ENCODE data around the gene SLC25A1.
A peak's percentile ranks its signal among the peaks of the same experiment; 100 is the strongest.

Gene SLC25A1

GRCh38 chr22:19178065-19178656, 375 bp downstream of the SLC25A1 start:
- DNase-seq (peak in 1 of 2 donors; percentile 54), ATAC-seq (peak; percentile 46)
- no peak overlapping the region for H3K27ac Mint-ChIP-seq
- H3K4me3 Mint-ChIP-seq: peak overlapping the region; percentile 78 to 85
- no peaks in the 10 kb centered on the region for H3K9me3 Mint-ChIP-seq
- H3K4me1 Mint-ChIP-seq: peaks cover 76% of the 10 kb centered on the region
- no peaks in the 10 kb centered on the region for H3K27me3 Mint-ChIP-seq

- ATAC-seq: no peak
- Mint-ChIP-seq H3K4me3 (peak overlapping the region; percentile 78 to 85), H3K27ac (no peak overlapping the region), H3K9me3 (no peaks in the 10 kb centered on the region), H3K4me1 (peaks cover 79% of the 10 kb centered on the region), H3K27me3 (no peaks in the 10 kb centered on the region)
- DNase-seq: no peak
Measured at GRCh38 chr22:19177164-19178064, 1.1 kb downstream of the SLC25A1 start.

GRCh38 chr22:19176732-19177131, 1.8 kb downstream of the SLC25A1 start:
- peaks cover 78% of the 10 kb centered on the region for H3K4me1 Mint-ChIP-seq
- ATAC-seq (no peak), DNase-seq (no peak)
- H3K27ac Mint-ChIP-seq: no peak overlapping the region
- H3K27me3 Mint-ChIP-seq: no peaks in the 10 kb centered on the region
- peak overlapping the region; percentile 48 to 55 for H3K4me3 Mint-ChIP-seq
- H3K9me3 Mint-ChIP-seq: no peaks in the 10 kb centered on the region

DNA sequence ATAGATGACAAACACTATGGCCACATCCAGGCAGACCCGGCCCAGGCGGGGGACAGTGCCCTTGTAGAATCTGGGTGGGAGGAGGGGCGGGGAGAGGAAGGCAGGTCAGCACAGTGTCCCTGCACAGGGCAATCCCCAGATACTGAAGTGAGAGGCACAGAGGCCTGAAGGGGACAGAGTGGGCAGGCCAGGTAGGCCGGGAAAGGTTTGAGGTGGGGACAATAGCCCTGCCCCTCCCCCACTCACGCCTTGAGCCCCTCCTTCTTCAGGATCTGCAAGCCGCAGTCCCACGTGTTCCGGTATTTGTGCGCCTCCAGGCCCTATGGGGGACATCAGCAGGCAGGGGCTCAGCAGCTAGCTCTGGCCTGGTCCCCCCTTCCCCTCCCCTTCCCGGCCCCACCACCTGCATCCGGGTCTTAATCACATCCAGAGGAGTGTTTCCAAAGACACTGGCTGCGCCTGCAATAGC, 2.3 kb downstream of the SLC25A1 start:
- Mint-ChIP-seq H3K4me1 (peaks cover 73% of the 10 kb centered on the region), H3K27ac (no peak overlapping the region), H3K4me3 (peak overlapping the region in 1 of 2 donors; percentile 48), H3K27me3 (no peaks in the 10 kb centered on the region), H3K9me3 (no peaks in the 10 kb centered on the region)
- ATAC-seq (no peak), DNase-seq (no peak)

DNA sequence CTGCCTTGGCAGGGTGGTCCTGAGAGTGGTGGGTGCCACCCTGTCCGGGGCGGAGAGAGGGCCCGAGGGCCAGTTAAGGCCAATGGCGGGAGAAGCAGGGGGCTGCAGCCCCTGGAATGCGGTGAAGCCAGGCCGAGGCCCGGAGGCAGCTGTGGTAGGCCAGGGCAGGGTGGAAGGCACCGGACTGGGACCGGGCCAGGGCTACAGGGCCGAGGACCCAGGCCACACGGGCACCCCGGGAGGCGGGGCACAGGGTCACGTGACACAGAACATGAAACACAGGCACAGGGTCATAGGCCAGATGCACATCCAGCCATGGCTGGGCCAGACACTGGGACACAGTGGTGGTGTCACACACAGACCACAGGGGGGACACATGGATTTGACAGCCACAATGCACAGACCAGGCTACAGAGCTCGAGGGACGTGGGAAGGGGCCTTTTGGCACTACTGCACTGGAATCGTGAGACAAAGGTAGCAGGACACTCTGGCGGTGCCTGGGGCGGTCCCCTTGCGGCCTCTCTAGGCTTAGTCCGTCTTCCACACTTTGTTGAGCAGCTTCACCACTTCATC, 2.8 kb downstream of the SLC25A1 start:
- Mint-ChIP-seq H3K9me3 (no peaks in the 10 kb centered on the region), H3K27ac (no peak overlapping the region), H3K27me3 (no peaks in the 10 kb centered on the region), H3K4me1 (peaks cover 74% of the 10 kb centered on the region), H3K4me3 (no peak overlapping the region)
- no peak for ATAC-seq
- no peak for DNase-seq

DNA sequence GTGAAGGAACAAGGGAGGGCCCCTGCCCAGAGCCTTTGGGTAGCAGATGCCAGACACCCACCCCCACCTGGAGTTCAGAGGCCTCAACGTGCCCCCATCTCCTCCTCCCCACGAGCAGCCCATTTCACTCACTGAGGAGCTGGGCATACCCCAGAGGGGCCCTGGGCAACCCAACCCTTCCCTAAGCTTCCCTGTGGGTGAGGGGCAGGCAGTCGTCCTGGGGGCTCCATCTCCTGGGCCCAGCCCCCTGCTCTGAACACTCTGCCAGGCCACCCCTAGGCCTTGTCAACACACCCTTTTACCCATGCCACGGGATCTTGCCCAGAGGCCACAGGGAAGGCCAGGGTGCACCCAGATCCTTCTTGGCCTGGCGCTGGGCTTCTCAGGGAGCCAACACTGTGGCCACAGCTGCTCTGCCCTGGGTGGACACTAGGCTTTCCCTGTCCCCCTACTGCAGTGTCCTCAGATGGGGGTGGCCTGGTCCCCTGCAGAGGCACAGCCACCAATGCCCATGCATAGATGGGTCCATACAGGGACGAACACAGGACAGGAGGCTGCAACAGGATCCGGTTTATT, 3.4 kb downstream of the SLC25A1 start:
- Mint-ChIP-seq H3K27me3 (peaks cover 6% of the 10 kb centered on the region), H3K4me1 (peaks cover 79% of the 10 kb centered on the region), H3K4me3 (no peak overlapping the region), H3K9me3 (no peaks in the 10 kb centered on the region), H3K27ac (peak overlapping the region in 1 of 2 donors; percentile 42)
- no peak for ATAC-seq
- no peak for DNase-seq

DNA sequence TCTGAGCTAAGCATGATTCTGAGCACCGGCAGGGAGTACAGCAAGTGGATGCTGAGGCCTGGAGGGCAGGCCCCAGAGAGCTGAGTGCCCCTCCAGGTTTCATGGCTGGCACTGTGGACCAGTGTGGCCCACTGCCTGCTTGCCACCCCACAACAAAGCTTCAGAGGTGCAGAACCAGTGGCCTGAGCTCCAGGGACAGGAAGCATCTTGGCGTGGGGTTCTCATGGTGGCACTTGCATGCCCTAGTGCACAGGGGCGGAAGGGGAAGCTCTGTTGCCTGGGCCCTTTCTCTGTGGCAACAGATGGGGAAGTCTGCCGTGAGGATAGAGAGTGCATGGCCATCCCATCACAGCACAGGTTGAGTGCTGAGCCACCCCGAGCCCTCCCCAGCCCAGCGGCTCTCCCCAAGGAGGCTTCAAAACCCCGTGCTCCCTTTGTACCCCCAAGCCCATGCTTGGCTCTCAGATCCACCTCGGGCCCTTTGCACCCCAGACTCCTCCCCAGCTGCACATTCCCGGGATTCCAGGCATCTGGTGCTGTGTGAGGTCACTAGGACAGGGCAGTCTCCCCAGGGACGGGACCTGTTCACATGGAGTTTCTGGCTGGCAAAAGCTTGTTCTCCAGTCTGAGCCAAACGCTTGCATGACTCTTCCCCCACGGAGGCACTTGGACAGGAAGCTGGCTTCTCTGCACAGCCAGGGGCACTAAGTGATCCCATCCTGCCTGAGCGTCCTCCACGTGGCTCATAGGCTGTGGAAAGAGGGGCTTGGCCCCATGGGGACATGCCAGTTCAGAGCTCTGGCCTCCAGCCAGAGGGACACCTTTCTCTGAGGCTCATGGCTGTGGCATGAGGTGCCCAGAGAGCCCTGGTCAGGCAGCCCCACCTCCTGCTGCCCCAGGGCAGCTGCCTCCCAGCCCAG, 4.2 kb downstream of the SLC25A1 start:
- no peak for DNase-seq

DNA sequence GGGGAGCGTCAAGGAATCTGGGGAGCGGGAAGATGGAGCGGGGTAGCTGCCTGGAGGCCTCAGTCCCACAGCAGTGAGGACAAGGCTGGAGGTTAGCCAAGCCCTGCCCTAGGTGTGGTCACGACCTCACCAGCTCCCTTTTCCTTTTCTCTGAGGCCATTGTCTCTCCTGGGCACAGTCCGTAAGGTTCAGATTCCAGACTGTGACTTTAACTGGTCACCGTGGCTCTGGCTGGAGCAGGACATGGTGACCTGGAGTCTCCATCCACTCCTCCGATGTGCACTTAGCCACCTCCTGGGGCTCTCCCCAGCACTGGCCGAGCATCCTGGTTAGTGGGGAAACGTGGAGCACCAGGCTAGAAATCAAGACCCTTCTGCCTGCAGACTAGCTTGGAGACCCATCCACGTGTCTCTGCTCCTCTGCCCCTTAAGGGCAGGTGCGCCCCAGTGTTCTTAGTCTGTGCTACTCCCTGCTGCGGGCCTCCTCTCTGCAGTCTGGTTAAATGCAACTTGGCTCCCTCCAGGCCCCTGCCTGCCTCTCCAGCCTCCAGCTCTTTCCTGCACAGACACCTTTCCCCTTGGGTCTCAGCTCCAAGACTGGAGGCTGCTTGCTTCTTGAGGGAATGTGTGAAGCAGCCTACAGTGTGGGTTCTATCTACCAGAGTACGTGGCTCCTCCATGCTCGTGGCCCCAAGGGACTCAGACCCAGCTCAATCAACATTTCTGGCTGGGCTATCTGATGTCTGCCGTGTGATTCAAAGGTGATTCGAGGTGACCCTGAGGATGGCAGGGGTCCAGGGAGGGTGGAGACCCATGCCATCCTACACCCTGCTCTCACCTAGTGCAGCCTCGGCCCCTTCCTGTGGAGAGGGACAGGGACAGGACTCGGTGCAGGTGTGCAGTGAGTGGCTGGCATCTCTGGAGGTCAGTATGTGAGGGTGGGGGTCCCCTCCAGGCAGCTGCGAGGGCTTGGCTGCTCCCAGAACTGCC, 5.2 kb downstream of the SLC25A1 start:
- peak overlapping the region; percentile 82 to 96 for H3K4me3 Mint-ChIP-seq
- ATAC-seq (no peak), DNase-seq (no peak)
- peak overlapping the region; percentile 43 to 98 for H3K27ac Mint-ChIP-seq
- H3K4me1 Mint-ChIP-seq: peaks cover 81% of the 10 kb centered on the region
- H3K9me3 Mint-ChIP-seq: no peaks in the 10 kb centered on the region
- H3K27me3 Mint-ChIP-seq: peaks cover 23% of the 10 kb centered on the region

More for the DNA sequence above, 4.2 kb downstream of the SLC25A1 start:
- H3K27me3 Mint-ChIP-seq: peaks cover 13% of the 10 kb centered on the region
- peak overlapping the region in 1 of 2 donors; percentile 44 for H3K4me3 Mint-ChIP-seq
- ATAC-seq: no peak
- H3K4me1 Mint-ChIP-seq: peaks cover 79% of the 10 kb centered on the region
- no peaks in the 10 kb centered on the region for H3K9me3 Mint-ChIP-seq
- H3K27ac Mint-ChIP-seq: no peak overlapping the region

DNA sequence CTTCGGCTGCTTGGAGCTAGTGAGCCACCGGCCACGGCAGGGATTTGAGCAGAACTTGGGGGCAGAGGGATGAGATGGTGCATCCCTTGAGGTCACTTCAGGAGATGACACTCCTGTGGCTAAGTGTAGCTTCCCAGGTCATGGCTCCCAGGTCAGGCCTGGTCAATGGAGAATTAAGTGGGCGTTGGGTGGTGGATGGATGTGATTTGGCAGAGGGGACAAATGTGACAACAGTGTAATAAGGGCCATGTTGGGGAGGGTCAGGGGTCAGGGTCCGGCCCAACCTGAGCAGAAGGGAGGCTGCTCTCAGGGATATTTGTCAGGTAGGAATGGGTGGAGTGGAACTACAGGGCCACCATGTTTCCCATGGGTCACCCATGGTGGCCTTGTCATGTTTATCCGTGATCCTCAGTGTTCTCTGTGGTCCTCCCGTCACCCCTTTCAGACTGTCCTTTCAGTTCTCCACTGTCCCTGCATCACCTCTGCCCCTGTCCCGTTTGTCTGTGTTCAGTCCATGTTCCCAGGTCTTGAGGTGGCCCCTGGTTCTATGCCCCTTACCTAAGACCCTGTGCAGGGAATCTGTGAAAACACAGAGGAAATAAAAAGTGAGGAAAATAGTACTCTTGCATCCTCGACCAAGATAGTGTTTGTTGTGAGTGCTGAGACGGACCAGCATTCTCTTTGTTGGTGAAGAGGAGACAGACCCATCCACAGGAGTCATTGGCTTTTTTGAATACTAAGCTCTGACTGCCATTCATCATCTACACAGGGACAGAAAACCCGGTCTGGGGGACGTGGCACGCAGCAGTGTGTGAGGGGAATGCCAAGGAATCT, 6.1 kb downstream of the SLC25A1 start:
- Mint-ChIP-seq H3K27me3 (peaks cover 32% of the 10 kb centered on the region), H3K27ac (peak overlapping the region; percentile 98), H3K4me3 (peak overlapping the region; percentile 82 to 96), H3K9me3 (no peaks in the 10 kb centered on the region), H3K4me1 (peaks cover 77% of the 10 kb centered on the region)
- DNase-seq: no peak
- no peak for ATAC-seq

- no peak for ATAC-seq
- H3K4me1 Mint-ChIP-seq: peaks cover 52% of the 10 kb centered on the region
- no peak overlapping the region for H3K27ac Mint-ChIP-seq
Measured at GRCh38 chr22:19169947-19170318, 8.6 kb downstream of the SLC25A1 start.

DNA sequence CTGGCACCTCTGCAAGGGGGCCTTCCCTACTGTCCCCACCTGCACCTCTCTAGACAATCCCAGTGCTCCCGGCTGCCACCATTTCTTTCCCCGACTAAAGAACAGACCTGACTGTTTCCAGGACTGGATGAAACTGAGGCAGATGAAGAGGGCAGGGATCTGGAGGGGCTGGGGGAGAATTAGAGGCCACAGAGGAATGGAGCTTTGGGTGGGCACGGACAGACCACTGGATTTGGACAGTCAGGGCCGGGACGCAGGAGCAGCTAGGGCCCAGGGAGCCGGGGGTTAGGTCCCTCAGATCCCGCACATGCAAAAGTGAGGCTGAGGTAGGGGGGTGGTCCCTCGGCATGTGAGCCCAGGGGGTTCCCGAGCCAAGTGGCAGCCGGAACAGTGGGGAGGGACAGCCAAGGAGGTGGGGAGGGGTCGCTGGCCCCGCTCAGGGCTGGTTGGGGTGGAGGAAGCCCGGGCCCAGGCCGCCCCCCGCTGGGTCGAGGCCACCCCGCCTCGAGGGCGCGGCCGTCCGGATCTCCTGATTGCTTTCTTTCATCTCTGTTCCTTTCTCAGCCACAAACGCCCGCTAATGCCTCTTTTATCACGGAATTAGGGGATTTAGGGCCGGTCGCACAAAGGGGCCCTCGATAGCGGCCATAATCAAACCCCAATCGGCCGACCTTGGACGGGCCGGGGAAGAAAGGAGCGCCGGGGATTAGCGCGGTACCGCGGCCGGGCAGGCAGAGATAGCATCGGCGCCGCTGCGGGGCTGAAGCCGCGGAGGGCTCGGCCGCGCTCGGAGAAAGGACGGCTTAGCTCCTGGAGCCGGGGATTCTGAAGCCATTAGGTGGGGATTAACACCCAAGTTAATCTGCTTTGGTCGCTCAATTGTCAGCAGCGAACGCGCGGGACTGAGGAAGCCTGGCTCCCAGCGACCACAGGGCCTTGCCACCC, 9.3 kb downstream of the SLC25A1 start:
- Mint-ChIP-seq H3K9me3 (no peaks in the 10 kb centered on the region), H3K27ac (no peak overlapping the region), H3K27me3 (peaks cover 56% of the 10 kb centered on the region), H3K4me1 (peaks cover 45% of the 10 kb centered on the region), H3K4me3 (peak overlapping the region; percentile 67 to 80)
- DNase-seq (no peak), ATAC-seq (no peak)

More at GRCh38 chr22:19169947-19170318, 8.6 kb downstream of the SLC25A1 start:
- peaks cover 50% of the 10 kb centered on the region for H3K27me3 Mint-ChIP-seq
- no peaks in the 10 kb centered on the region for H3K9me3 Mint-ChIP-seq
- peak overlapping the region; percentile 82 to 96 for H3K4me3 Mint-ChIP-seq
- DNase-seq: no peak

- Mint-ChIP-seq H3K27ac (peak overlapping the region in 1 of 2 donors; percentile 22), H3K9me3 (no peaks in the 10 kb centered on the region), H3K4me3 (no peak overlapping the region), H3K4me1 (peaks cover 35% of the 10 kb centered on the region), H3K27me3 (peaks cover 62% of the 10 kb centered on the region)
- DNase-seq (no peak), ATAC-seq (no peak)
Measured at GRCh38 chr22:19168088-19168890, 10.2 kb downstream of the SLC25A1 start.

Measured in stimulated activated naive CD8-positive, alpha-beta T cell treated with anti-CD3 and anti-CD28 coated beads, Interleukin-15, amount 100 ng/mL, for 72 hours (primary cell).